ENCODE results near the gene RAD23A.

DNA sequence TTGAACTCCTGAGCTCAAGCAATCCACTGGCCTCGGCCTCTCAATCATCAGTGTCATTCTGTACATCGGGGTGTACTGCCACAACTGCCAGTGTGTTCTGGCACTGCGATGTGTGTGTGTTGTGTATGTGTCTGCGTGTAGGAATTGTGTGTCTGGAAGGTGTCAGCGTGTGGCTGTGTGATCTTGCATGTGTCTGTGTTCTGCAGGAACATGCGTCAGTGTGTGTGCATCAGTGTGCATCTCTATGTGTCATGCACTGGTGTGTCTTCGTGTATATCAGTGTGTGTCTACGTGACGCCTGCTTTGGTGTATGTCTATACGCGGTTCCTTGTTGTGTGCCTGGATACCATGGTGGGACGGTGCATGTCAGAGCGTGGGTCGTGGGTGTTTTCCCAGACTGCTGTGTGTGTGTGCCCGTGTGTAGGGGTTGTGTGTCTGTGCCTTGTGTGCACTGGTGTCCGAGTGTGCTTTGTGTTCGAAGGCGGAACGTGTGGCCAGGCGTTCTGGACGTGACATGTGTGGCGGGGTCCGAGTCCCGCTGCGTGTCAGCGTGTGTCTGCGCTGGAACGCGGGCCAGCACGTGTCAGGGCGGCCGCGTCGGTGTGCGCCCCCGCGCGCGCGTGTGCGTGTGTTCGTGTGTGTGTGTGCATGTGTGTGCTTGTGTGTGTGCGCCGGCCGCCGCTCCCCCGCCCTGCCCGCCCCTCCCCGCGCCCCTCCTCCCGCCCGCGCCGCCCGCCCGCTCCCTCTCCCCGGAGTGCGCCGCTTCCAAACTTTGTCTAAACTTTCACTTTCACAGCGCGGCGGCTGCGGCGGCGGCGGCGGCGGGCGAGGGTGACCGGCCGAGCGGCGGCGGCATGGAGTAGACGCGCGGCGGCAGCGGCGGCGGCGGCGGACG is 49.3 kb downstream of the RAD23A start, which contains the start of gene NFIX:
- TF ChIP-seq, protein P1, sequence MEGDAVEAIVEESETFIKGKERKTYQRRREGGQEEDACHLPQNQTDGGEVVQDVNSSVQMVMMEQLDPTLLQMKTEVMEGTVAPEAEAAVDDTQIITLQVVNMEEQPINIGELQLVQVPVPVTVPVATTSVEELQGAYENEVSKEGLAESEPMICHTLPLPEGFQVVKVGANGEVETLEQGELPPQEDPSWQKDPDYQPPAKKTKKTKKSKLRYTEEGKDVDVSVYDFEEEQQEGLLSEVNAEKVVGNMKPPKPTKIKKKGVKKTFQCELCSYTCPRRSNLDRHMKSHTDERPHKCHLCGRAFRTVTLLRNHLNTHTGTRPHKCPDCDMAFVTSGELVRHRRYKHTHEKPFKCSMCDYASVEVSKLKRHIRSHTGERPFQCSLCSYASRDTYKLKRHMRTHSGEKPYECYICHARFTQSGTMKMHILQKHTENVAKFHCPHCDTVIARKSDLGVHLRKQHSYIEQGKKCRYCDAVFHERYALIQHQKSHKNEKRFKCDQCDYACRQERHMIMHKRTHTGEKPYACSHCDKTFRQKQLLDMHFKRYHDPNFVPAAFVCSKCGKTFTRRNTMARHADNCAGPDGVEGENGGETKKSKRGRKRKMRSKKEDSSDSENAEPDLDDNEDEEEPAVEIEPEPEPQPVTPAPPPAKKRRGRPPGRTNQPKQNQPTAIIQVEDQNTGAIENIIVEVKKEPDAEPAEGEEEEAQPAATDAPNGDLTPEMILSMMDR (IDR thresholded peaks at IDR 0.05; ENCODE audit: low read depth, low read length), result no peak
- TF ChIP-seq POLR2A (IDR thresholded peaks at IDR 0.05; ENCODE audit: extremely low read depth, insufficient read length), result no peak
- TF ChIP-seq MYC (IDR thresholded peaks at IDR 0.05; ENCODE audit: low read depth, low read length), result no peak
